Liver (tissue), 9 donors: ENCODE measurements around the gene NPAS2. TPM values are rescaled to one million over a fixed set of nuclear protein-coding genes. Genes with fewer than 3 reads are reported as not detected.

Experiments used
- DNase-seq: peaks from one replicate; pipeline ENCODE4 v3.0.0-alpha.2; 2017; ENCODE audit warnings: low spot score
- H3K27ac ChIP-seq, 2 donors: one replicate each; pipeline ENCODE4 v1.7.0; 2013; ENCODE audit warnings: inconsistent platforms in 2 of 2, low read length in 2 of 2, control low read depth in 1 of 2, low read depth in 1 of 2, mild to moderate bottlenecking in 1 of 2
- H3K27me3 ChIP-seq, 4 donors: one replicate each; pipeline versions ENCODE4 v1.6.1 to v1.7.0; 2013; ENCODE audit warnings: low read length in 3 of 4, inconsistent platforms in 1 of 4, mild to moderate bottlenecking in 1 of 4, moderate library complexity in 1 of 4; ENCODE audit not compliant: control insufficient read depth in 4 of 4, insufficient read depth in 4 of 4
- H3K36me3 ChIP-seq, 4 donors: one replicate each; pipeline versions ENCODE4 v1.6.1 to v1.7.0; 2013; ENCODE audit warnings: low read length in 3 of 4, mild to moderate bottlenecking in 3 of 4, low read depth in 1 of 4, moderate library complexity in 1 of 4; ENCODE audit not compliant: control insufficient read depth in 4 of 4, insufficient read depth in 3 of 4
- H3K4me1 ChIP-seq, 4 donors: one replicate each; pipeline versions ENCODE4 v1.6.1 to v1.7.0; 2013; ENCODE audit warnings: low read length in 3 of 4, mild to moderate bottlenecking in 3 of 4, moderate library complexity in 1 of 4; ENCODE audit not compliant: control insufficient read depth in 4 of 4, insufficient read depth in 4 of 4
- H3K4me3 ChIP-seq, 3 donors: one replicate each; pipeline versions ENCODE4 v1.6.1 to v1.7.0; 2013; ENCODE audit warnings: low read length in 3 of 3, control low read depth in 1 of 3, low read depth in 1 of 3, mild to moderate bottlenecking in 1 of 3
- H3K9ac ChIP-seq, 2 donors: one replicate each; pipeline ENCODE4 v1.7.0; 2013; ENCODE audit warnings: low read length in 2 of 2, mild to moderate bottlenecking in 2 of 2, moderate library complexity in 2 of 2, control low read depth in 1 of 2, low read depth in 1 of 2
- H3K9me3 ChIP-seq, 4 donors: one replicate each; pipeline versions ENCODE4 v1.6.1 to v1.7.0; 2013; ENCODE audit warnings: low read length in 3 of 4; ENCODE audit not compliant: control insufficient read depth in 4 of 4
- ATF3 ChIP-seq: IDR thresholded peaks from 2 replicates; pipeline ENCODE4 v1.6.1; 2016; ENCODE audit warnings: antibody characterized with exemption
- CTCF ChIP-seq: fragments of 150-350 bp; IDR thresholded peaks from 2 replicates; pipeline ENCODE4 v1.5.1; 2017; ENCODE audit warnings: improper control_type of control experiment, low read depth, low read length; ENCODE audit not compliant: missing input control
- EGR1 ChIP-seq, 2 donors: IDR thresholded peaks; 2 replicates each; pipeline ENCODE4 v1.6.1; 2016 to 2018; ENCODE audit warnings: antibody characterized with exemption in 2 of 2, low read depth in 2 of 2
- FOXA1 ChIP-seq: IDR thresholded peaks from 2 replicates; pipeline ENCODE4 v1.6.1; 2016; ENCODE audit warnings: antibody characterized with exemption
- FOXA2 ChIP-seq: IDR thresholded peaks from 2 replicates; pipeline ENCODE4 v1.6.1; 2016; ENCODE audit warnings: antibody characterized with exemption
- GABPA ChIP-seq, 2 donors: IDR thresholded peaks in 1 of 2; conservative IDR thresholded peaks in 1 of 2; 2 replicates each; pipeline ENCODE4 v1.6.1; 2016; ENCODE audit warnings: antibody characterized with exemption in 2 of 2, mild to moderate bottlenecking in 1 of 2, moderate library complexity in 1 of 2
- HNF4A ChIP-seq, 2 donors: conservative IDR thresholded peaks; 2 replicates each; pipeline ENCODE4 v1.6.1; 2016; ENCODE audit warnings: antibody characterized with exemption in 2 of 2, mild to moderate bottlenecking in 2 of 2
- HNF4G ChIP-seq: IDR thresholded peaks from 2 replicates; pipeline ENCODE4 v1.6.1; 2016; ENCODE audit warnings: antibody characterized with exemption
- JUND ChIP-seq, 2 donors: IDR thresholded peaks; 2 replicates each; pipeline ENCODE4 v1.6.1; 2016; ENCODE audit warnings: antibody characterized with exemption in 2 of 2
- NR2F2 ChIP-seq: IDR thresholded peaks from 2 replicates; pipeline ENCODE4 v1.6.1; 2016; ENCODE audit warnings: antibody characterized with exemption
- RAD21 ChIP-seq, 2 donors: IDR thresholded peaks; 2 replicates each; pipeline ENCODE4 v1.6.1; 2016; ENCODE audit warnings: antibody characterized with exemption in 2 of 2, mild to moderate bottlenecking in 2 of 2
- RXRA ChIP-seq, 2 donors: IDR thresholded peaks; 2 replicates each; pipeline ENCODE4 v1.6.1; 2017 to 2018; ENCODE audit warnings: antibody characterized with exemption in 2 of 2, mild to moderate bottlenecking in 1 of 2
- SP1 ChIP-seq: IDR thresholded peaks from 2 replicates; pipeline ENCODE4 v1.6.1; 2018; ENCODE audit warnings: antibody characterized with exemption, mild to moderate bottlenecking
- TAF1 ChIP-seq: conservative IDR thresholded peaks from 2 replicates; pipeline ENCODE4 v1.6.1; 2016; ENCODE audit warnings: antibody characterized with exemption, mild to moderate bottlenecking
- YY1 ChIP-seq: IDR thresholded peaks from 2 replicates; pipeline ENCODE4 v1.6.1; 2016; ENCODE audit warnings: antibody characterized with exemption, mild to moderate bottlenecking
- ZBTB33 ChIP-seq: IDR thresholded peaks from 2 replicates; pipeline ENCODE4 v1.6.1; 2016; ENCODE audit warnings: antibody characterized with exemption
- WGBS: extraction: QIAGEN DNeasy Blood & Tissue Kit; methylation state at CpG from one replicate; pipeline ENCODE4 v1.1.7; 2013; 5-methylcytosine and 5-hydroxymethylcytosine counted together
- polyA plus RNA-seq, 2 donors: library from polyadenylated mRNA; stranded (reverse) in 1 of 2; unstranded in 1 of 2; fragments of 200-250 nt in 1 of 2; fragments of >200 nt in 1 of 2; fragmentation: Nextera tagmentation in 1 of 2; extraction: Ambion mirVana in 1 of 2; gene quantifications; one replicate each; pipeline versions ENCODE4 v1.2.1 to v1.2.3, GENCODE V29; 2013 to 2015
- total RNA-seq, 2 donors: library from RNA; depleted of rRNA; stranded (reverse); fragments of >200 nt; gene quantifications; one replicate each; pipeline ENCODE4 v1.2.3, GENCODE V29; 2014
- TF ChIP-seq, protein P1 (sequence below): IDR thresholded peaks from 2 replicates; pipeline ENCODE4 v1.6.1; 2016; ENCODE audit warnings: antibody characterized with exemption
- TF ChIP-seq, protein P2 (sequence below): IDR thresholded peaks from 2 replicates; pipeline ENCODE4 v1.6.1; 2016; ENCODE audit warnings: antibody characterized with exemption, mild to moderate bottlenecking
- donor health status: healthy.
- donor health status: healthy.
- donor health status: healthy.
- donor health status: healthy.
- donor health status: healthy.

Gene NPAS2
- total and polyA plus RNA-seq, 4 donors: 0.33 to 24.3 (median 6.6) TPM

DNA sequence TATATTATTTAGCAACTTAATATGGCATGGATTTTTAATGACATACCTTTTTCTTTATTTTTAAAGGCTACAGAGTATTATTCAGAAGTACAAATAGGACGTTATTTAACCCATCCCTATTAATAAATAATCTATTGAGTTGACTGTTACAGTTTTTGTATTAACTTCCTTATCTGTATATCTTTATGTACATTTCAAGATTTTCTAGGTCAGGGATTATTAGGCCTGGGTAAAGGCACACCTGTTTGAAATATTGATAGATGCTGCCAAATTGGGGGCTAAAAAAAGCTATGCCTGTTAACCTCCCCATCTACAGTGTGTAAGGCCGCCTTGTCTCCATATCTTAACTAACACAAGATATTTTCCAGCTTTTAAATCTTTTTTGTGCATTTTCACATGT, 6.6 kb downstream of the NPAS2 start:
- no peaks in the 10 kb centered on the region for H3K27me3 ChIP-seq
- peaks cover 0 to 3% (median 0%) of the 10 kb centered on the region in 4 donors for H3K9me3 ChIP-seq
- no peak overlapping the region for H3K4me3 ChIP-seq
- TF ChIP-seq TAF1 (no peak), FOXA2 (no peak), JUND (IDR thresholded peaks at IDR 0.05) (no peak), ATF3 (no peak), HNF4G (no peak), NR2F2 (no peak), EGR1 (IDR thresholded peaks at IDR 0.05; ENCODE audit: low read depth in 2 of 2) (no peak), SP1 (no peak), ZBTB33 (no peak), YY1 (no peak), RAD21 (IDR thresholded peaks at IDR 0.05) (no peak), CTCF (no peak), HNF4A (conservative IDR thresholded peaks at IDR 0.05) (no peak), FOXA1 (no peak), RXRA (IDR thresholded peaks at IDR 0.05) (no peak), GABPA (IDR thresholded peaks at IDR 0.05 in 1 of 2, conservative IDR thresholded peaks at IDR 0.05 in 1 of 2) (no peak)
- TF ChIP-seq, protein P1, sequence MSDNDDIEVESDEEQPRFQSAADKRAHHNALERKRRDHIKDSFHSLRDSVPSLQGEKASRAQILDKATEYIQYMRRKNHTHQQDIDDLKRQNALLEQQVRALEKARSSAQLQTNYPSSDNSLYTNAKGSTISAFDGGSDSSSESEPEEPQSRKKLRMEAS: no peak
- TF ChIP-seq, protein P2, sequence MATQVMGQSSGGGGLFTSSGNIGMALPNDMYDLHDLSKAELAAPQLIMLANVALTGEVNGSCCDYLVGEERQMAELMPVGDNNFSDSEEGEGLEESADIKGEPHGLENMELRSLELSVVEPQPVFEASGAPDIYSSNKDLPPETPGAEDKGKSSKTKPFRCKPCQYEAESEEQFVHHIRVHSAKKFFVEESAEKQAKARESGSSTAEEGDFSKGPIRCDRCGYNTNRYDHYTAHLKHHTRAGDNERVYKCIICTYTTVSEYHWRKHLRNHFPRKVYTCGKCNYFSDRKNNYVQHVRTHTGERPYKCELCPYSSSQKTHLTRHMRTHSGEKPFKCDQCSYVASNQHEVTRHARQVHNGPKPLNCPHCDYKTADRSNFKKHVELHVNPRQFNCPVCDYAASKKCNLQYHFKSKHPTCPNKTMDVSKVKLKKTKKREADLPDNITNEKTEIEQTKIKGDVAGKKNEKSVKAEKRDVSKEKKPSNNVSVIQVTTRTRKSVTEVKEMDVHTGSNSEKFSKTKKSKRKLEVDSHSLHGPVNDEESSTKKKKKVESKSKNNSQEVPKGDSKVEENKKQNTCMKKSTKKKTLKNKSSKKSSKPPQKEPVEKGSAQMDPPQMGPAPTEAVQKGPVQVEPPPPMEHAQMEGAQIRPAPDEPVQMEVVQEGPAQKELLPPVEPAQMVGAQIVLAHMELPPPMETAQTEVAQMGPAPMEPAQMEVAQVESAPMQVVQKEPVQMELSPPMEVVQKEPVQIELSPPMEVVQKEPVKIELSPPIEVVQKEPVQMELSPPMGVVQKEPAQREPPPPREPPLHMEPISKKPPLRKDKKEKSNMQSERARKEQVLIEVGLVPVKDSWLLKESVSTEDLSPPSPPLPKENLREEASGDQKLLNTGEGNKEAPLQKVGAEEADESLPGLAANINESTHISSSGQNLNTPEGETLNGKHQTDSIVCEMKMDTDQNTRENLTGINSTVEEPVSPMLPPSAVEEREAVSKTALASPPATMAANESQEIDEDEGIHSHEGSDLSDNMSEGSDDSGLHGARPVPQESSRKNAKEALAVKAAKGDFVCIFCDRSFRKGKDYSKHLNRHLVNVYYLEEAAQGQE: no peak
- 65% methylated on average over 2 of the region's 2 CpGs for WGBS
- no peak overlapping the region for H3K27ac ChIP-seq
- no peak overlapping the region for H3K9ac ChIP-seq
- DNase-seq: no peak
- peaks cover 10 to 21% (median 17%) of the 10 kb centered on the region in 4 donors for H3K4me1 ChIP-seq
- no peaks in the 10 kb centered on the region for H3K36me3 ChIP-seq
